ENCODE results near the gene TTLL5.

Gene TTLL5

GRCh38 chr14:75720116-75720515, 59.1 kb downstream of the TTLL5 start:
- TF ChIP-seq, protein P1, sequence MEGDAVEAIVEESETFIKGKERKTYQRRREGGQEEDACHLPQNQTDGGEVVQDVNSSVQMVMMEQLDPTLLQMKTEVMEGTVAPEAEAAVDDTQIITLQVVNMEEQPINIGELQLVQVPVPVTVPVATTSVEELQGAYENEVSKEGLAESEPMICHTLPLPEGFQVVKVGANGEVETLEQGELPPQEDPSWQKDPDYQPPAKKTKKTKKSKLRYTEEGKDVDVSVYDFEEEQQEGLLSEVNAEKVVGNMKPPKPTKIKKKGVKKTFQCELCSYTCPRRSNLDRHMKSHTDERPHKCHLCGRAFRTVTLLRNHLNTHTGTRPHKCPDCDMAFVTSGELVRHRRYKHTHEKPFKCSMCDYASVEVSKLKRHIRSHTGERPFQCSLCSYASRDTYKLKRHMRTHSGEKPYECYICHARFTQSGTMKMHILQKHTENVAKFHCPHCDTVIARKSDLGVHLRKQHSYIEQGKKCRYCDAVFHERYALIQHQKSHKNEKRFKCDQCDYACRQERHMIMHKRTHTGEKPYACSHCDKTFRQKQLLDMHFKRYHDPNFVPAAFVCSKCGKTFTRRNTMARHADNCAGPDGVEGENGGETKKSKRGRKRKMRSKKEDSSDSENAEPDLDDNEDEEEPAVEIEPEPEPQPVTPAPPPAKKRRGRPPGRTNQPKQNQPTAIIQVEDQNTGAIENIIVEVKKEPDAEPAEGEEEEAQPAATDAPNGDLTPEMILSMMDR (IDR thresholded peaks at IDR 0.05; ENCODE audit: low read depth, low read length), result no peak
- Histone ChIP-seq H3K9me3 (no peaks in the 10 kb centered on the region), H3K27me3 (no peaks in the 10 kb centered on the region), H3K4me1 (no peaks in the 10 kb centered on the region), H3K4me3 (ENCODE audit: low read depth, low read length) (no peak overlapping the region), H3K36me3 (peaks cover 8% of the 10 kb centered on the region)
- DNase-seq, result no peak

DNA sequence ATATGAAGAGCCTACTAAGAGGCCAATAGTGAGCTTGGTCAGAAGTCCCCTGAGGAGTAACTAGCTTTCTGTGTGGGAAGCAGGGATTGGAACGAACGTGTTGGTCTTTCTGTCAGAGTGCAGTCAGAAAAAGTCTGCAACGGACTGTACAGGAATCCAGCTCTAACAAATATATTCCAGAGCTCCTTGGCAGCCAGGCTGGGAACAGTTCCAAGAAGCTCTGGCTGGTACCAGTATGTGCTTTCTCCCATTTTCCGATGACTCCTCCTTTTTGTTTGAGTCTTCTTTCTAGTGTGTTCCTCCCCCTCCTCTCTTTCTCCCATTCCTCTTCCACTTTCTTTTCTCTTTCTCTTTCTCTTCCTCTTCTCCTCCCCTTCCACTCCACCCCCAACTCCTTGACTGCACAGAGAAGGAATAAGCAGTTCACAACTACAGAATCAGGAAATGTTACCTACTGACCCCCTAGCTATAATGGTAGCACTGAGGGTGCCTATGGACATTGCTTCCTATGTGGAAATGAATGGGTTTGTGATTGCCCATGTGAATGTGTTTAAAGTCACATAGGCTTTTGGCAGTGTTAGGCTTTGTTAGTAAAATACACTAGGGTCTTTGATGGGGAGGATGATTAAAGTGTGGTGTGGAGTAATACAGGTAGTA, 59.9 kb downstream of the TTLL5 start:
- Histone ChIP-seq H3K4me3 (ENCODE audit: low read depth, low read length) (no peak overlapping the region), H3K4me1 (no peaks in the 10 kb centered on the region), H3K27me3 (no peaks in the 10 kb centered on the region), H3K9me3 (no peaks in the 10 kb centered on the region), H3K36me3 (peaks cover 12% of the 10 kb centered on the region)
- TF ChIP-seq, protein P1 (IDR thresholded peaks at IDR 0.05; ENCODE audit: low read depth, low read length), result no peak
- no peak for DNase-seq

DNA sequence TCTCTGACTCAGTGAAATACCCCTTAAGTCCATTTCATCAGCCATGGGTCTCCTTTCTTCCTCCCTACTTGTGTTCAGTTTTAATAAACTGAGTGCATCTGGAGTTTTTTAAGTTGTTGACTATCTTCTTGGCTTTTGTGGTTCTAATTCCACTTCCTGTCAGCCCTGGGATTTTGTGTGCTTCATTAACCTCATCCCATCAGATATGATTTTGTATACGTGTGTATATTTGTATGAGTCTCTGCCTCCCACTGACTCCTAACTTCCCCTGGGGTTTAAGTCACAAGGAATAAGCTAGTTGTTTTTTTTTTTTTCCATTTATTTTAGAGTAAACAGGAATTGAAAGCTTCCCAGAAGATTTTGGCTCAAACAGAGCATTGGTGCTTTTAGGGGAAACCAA, 62.7 kb downstream of the TTLL5 start:
- Histone ChIP-seq H3K27me3 (no peaks in the 10 kb centered on the region), H3K36me3 (peaks cover 12% of the 10 kb centered on the region)

GRCh38 chr14:75724414-75725204, 63.6 kb downstream of the TTLL5 start:
- DNase-seq, result no peak
- TF ChIP-seq, protein P1 (IDR thresholded peaks at IDR 0.05; ENCODE audit: low read depth, low read length), result no peak
- Histone ChIP-seq H3K4me3 (ENCODE audit: low read depth, low read length) (no peak overlapping the region), H3K9me3 (no peaks in the 10 kb centered on the region; the same call in 1 of the 2 replicates), H3K36me3 (peaks cover 12% of the 10 kb centered on the region), H3K27me3 (no peaks in the 10 kb centered on the region), H3K4me1 (no peaks in the 10 kb centered on the region)

More for the DNA sequence above, 62.7 kb downstream of the TTLL5 start:
- H3K9me3 ChIP-seq, result no peaks in the 10 kb centered on the region; the same call in 1 of the 2 replicates
- H3K4me1 ChIP-seq, result no peaks in the 10 kb centered on the region
- no peak for DNase-seq
- TF ChIP-seq, protein P1 (IDR thresholded peaks at IDR 0.05; ENCODE audit: low read depth, low read length), result no peak
- H3K4me3 ChIP-seq (ENCODE audit: low read depth, low read length), result no peak overlapping the region

DNA sequence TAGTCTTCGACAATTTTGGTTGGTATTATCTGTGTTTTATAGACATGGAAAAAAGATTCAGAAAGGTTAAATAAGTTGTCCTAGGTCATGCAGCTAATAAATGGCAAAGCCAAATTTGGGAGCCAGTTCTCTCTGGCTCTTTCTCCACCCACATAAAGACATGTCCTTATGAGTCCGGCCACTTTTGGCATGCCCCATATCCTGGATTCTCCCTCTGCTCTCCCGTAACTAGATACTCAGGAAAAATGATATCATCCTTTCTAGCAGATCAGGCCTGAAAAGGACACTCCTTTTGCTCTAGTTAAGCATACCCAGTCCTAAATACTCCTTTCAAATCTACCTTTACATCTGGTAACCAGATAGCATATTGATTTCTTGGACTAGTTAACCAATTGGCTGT, 64.4 kb downstream of the TTLL5 start:
- peaks cover 12% of the 10 kb centered on the region for H3K36me3 ChIP-seq

More for the DNA sequence above, 64.4 kb downstream of the TTLL5 start:
- no peak for DNase-seq
- TF ChIP-seq, protein P1 (IDR thresholded peaks at IDR 0.05; ENCODE audit: low read depth, low read length), result no peak
- Histone ChIP-seq H3K27me3 (no peaks in the 10 kb centered on the region), H3K9me3 (no peaks in the 10 kb centered on the region; the same call in 1 of the 2 replicates), H3K4me1 (no peaks in the 10 kb centered on the region), H3K4me3 (ENCODE audit: low read depth, low read length) (no peak overlapping the region)

All from BE2C (cell line).